Esophagus squamous epithelium (tissue), 4 donors: ENCODE results near the gene NR3C1.

Experiments used
- POLR2A ChIP-seq, 4 donors: fragments of 450-650 bp; IDR thresholded peaks; one replicate each; pipeline ENCODE4 v1.6.1; 2017; ENCODE audit warnings: antibody characterized with exemption in 4 of 4, mild to moderate bottlenecking in 4 of 4, moderate library complexity in 3 of 4
- TF ChIP-seq, protein P1 (sequence below), 6 experiments: fragments of 450-650 bp in 4 of 6; fragments of 200-600 bp in 2 of 6; sonication (generic) in 2 of 6; IDR thresholded peaks; one replicate each; pipeline ENCODE4 v1.5.1; 2016 to 2019; ENCODE audit warnings: antibody characterized with exemption in 6 of 6, mild to moderate bottlenecking in 4 of 6, moderate library complexity in 4 of 6

DNA sequence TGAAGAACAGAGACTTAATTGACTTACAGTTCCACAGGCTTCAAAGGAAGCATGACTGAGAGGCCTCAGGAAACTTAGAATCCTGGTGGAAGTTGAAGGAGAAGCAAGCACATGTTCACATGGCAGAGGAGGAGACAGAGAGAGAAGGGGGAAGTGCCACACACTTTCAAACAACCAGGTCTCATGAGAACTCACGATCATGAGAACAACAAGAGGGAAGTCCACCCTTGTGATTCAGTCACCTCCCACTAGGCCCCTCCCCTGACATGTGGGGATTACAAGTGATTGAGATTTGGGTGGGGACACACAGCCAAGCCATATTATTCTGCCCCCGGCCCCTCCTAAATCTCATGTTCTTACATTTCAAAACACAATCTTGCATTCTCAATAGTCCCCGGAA, 19.5 kb downstream of the NR3C1 start:
- TF ChIP-seq, protein P1, sequence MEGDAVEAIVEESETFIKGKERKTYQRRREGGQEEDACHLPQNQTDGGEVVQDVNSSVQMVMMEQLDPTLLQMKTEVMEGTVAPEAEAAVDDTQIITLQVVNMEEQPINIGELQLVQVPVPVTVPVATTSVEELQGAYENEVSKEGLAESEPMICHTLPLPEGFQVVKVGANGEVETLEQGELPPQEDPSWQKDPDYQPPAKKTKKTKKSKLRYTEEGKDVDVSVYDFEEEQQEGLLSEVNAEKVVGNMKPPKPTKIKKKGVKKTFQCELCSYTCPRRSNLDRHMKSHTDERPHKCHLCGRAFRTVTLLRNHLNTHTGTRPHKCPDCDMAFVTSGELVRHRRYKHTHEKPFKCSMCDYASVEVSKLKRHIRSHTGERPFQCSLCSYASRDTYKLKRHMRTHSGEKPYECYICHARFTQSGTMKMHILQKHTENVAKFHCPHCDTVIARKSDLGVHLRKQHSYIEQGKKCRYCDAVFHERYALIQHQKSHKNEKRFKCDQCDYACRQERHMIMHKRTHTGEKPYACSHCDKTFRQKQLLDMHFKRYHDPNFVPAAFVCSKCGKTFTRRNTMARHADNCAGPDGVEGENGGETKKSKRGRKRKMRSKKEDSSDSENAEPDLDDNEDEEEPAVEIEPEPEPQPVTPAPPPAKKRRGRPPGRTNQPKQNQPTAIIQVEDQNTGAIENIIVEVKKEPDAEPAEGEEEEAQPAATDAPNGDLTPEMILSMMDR (IDR thresholded peaks at IDR 0.05) = no peak
- no peak for TF ChIP-seq POLR2A (IDR thresholded peaks at IDR 0.05)
